ENCODE data around the gene MPG.

Gene MPG

DNA sequence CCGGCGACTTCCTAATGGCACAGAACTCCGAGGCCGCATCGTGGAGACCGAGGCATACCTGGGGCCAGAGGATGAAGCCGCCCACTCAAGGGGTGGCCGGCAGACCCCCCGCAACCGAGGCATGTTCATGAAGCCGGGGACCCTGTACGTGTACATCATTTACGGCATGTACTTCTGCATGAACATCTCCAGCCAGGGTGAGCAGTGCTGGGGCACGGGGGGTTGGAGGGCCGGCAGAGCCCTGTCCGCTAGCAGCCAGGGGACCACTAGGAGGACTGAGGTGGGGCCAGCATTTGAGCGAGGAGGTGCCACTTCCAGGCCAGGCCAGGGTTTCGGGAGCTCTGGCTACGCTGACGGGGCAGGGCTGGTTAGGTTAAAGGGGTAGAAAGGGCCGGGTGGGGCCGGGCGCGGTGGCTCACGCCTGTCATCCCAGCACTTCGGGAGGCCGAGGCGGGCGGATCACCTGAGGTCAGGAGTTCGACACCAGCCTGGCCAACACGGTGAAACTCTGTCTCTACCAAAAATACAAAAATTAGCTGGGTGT lies 5.1 kb downstream of the MPG start:
- no peak for DNase-seq (ENCODE audit: low spot score)
- no peak overlapping the region for H3K4me3 ChIP-seq
- peak overlapping the region; percentile 78 to 85 for H3K27ac ChIP-seq
- TF ChIP-seq, protein P1, sequence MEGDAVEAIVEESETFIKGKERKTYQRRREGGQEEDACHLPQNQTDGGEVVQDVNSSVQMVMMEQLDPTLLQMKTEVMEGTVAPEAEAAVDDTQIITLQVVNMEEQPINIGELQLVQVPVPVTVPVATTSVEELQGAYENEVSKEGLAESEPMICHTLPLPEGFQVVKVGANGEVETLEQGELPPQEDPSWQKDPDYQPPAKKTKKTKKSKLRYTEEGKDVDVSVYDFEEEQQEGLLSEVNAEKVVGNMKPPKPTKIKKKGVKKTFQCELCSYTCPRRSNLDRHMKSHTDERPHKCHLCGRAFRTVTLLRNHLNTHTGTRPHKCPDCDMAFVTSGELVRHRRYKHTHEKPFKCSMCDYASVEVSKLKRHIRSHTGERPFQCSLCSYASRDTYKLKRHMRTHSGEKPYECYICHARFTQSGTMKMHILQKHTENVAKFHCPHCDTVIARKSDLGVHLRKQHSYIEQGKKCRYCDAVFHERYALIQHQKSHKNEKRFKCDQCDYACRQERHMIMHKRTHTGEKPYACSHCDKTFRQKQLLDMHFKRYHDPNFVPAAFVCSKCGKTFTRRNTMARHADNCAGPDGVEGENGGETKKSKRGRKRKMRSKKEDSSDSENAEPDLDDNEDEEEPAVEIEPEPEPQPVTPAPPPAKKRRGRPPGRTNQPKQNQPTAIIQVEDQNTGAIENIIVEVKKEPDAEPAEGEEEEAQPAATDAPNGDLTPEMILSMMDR (IDR thresholded peaks at IDR 0.05): no peak

DNA sequence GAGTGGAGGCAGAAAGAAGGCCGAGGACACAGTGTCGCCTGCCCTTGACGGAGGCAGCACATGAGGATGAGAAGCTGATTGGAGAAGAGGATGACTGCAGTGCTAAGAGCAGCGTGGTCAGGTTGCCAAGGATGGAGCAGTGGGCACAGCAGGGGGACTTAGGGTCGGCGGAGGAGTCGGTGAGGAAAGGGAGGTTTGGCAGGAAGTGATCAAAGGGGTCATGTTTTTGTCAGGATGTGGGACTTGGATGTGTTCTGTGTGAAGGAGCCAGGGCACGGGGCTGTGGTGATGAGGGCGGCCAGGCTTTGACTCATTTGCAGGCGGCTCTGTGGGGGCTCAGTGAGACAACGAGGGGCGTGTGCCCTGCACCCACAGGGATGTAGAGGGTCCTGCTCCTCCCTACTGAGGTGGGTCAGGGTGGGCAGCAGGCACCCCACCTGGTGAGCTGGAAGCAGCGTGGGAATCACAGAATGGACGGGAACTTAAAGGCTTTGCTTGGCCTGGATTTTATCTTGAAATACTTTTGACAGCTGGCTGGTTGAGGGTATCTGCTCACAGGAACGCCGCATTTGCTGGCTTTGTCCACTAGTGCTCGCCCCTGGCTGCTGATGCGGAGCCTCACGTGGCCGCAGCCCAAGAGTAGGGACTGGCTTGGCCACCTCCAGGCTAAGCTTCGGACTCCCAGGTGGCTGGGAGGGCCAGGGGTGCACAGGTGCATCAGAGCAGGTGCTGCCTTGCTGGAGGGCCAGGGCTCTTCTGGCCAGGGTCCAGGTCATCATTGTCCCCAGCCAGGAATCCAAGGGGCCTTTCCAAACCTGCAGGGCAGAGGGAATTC lies 6.0 kb downstream of the MPG start:
- H3K4me3 ChIP-seq: peak overlapping the region; percentile 2
- no peak for DNase-seq (ENCODE audit: low spot score)
- peak overlapping the region; percentile 78 to 85 for H3K27ac ChIP-seq
- TF ChIP-seq, protein P1 (IDR thresholded peaks at IDR 0.05): no peak

DNA sequence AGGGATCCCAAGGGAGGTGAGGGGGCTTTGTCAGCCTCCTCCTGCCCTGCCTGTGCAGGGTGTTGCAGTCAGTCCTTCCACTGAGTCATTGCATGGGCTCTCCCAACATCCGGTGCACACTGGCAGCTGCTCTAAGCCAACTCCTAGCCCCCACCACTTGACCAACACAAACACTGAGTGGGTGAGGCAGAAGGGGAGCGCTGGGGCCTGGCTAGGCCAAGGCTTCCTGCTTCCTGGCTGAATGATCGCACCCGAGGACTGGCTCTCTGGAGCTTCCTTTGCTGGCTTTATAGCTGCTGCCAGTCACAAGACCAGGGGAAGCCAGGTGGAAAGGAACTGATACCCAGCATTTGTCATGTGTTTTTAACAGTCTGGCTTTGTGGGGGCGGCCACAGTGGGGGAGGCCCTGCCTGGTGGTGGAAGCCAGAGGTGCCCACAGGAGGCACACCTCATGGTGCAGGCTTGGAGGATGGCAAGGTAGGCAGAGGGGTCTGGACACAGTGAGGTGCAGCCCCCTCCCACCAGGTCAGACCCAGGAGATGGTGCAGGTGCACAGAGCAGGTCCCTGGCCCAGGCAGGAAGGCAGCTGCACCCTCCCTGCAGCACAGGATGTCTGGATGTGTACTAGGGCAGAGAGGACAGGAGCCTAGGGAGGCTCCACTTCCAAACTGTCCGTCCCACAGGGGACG lies 6.8 kb downstream of the MPG start:
- TF ChIP-seq, protein P1 (IDR thresholded peaks at IDR 0.05): no peak
- Histone ChIP-seq H3K27ac (peak overlapping the region; percentile 78 to 85), H3K4me3 (peak overlapping the region; percentile 7)
- DNase-seq (ENCODE audit: low spot score): peak; percentile 96

DNA sequence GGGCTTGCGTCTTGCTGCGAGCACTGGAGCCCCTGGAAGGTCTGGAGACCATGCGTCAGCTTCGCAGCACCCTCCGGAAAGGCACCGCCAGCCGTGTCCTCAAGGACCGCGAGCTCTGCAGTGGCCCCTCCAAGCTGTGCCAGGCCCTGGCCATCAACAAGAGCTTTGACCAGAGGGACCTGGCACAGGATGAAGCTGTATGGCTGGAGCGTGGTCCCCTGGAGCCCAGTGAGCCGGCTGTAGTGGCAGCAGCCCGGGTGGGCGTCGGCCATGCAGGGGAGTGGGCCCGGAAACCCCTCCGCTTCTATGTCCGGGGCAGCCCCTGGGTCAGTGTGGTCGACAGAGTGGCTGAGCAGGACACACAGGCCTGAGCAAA lies 7.4 kb downstream of the MPG start:
- peak overlapping the region; percentile 7 for H3K4me3 ChIP-seq
- H3K27ac ChIP-seq: peak overlapping the region; percentile 78 to 85
- no peak for DNase-seq (ENCODE audit: low spot score)
- TF ChIP-seq, protein P1 (IDR thresholded peaks at IDR 0.05): no peak

DNA sequence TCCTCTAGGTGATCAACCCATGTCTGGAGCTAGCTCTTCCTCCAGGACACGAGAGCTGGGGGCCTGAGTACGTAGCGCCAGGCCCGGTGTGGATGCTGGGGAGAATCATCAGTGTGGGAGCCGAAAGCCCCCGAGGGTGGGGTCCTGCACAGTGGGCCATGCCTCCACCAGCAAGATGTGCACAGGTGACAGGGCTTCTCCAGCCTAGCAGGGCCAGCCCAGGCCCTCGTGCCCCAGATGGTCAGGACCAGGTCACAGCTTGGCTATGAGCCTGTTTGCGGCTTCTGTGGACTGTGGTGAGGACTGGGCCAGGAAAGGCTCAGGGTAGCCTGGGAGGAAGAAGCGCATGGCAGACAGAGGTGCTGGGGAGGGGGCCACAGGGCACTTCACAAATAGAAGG lies 7.8 kb downstream of the MPG start:
- TF ChIP-seq, protein P1 (IDR thresholded peaks at IDR 0.05): no peak
- no peak overlapping the region for H3K4me3 ChIP-seq
- H3K27ac ChIP-seq: peak overlapping the region; percentile 78 to 85
- no peak for DNase-seq (ENCODE audit: low spot score)

DNA sequence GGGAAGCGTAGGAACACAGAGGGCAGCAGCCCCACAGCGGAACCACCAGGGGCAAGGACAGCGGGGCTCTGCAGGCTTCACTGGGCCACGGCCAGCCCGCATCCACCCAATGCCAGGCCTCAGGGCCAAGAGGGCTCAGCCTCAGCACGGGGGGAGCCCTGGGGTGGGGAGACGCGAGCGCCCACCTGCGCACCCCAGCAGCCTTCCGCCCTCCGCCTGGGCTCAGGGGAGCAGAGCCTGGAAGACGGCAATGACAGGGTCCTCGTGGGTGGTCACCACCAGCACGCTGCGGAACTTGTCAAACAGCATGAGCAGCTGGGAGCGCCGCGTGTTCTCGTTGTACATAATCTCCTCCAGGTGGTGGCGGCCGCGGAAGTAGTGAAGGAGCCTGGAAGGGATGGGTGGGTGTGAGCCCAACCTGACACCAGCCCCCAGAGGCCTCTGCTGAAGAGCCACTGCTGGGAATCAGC lies 8.5 kb downstream of the MPG start:
- DNase-seq (ENCODE audit: low spot score): no peak
- peak overlapping the region; percentile 78 to 85 for H3K27ac ChIP-seq
- TF ChIP-seq, protein P1 (IDR thresholded peaks at IDR 0.05): no peak
- no peak overlapping the region for H3K4me3 ChIP-seq

All from coronary artery (tissue), 2 donors.